HG03354 (cell line): ENCODE results near the gene ATXN7L1.
A peak's percentile ranks its signal among the peaks of the same experiment; 100 is the strongest.
"Not testable (repeated sequence)": the region's sequence is repeated elsewhere in the genome, so short reads cannot be mapped to it uniquely, and the experiment has no call there.

ENCODE experiments used
- ATAC-seq: cut with Tn5 transposase; IDR thresholded peaks from one replicate; pipeline ENCODE4 v1.9.1; 2021; ENCODE audit warnings: mild to moderate bottlenecking; ENCODE audit not compliant: unreplicated experiment, poor library complexity, severe bottlenecking

The ATXN7L1 gene

DNA sequence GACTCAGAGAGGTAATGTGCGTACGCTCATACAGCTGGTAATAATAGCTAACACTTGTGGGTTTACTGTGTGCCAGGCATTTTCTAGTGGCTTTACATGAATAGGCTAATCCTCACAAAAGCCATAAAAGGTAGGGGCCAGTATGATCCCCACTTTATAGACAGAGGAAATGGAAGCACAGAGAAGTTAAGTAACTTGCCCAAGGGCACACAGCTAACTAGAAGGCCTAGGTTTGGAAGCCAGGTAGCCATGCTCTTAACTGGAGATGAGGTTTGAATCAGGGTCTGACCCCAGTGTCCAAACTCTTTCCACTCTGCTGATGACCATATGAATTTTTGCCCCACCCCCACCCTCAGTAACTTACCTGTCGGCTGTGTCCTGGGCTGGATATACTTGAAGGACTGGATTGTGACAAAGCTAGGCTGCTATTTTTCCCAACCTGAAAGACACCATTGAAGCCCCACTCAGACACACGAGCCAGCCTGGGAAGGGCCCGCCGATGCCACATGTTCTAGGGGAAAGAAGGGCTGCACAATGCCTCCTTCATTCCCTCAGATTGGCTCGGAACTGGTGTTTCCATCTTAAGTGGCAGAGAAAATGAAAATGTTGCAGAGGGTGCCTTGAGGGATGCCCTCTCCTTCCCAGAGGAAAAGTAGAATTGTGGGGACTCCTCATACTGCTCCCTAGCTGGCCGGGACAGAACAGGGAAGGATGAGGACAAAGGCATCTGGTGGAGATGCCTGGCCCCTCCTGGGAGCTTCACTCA is 266.1 kb downstream of the ATXN7L1 start:
- no peak for ATAC-seq

GRCh38 chr7:105602325-105603305 is 273.8 kb downstream of the ATXN7L1 start:
- ATAC-seq = no peak

DNA sequence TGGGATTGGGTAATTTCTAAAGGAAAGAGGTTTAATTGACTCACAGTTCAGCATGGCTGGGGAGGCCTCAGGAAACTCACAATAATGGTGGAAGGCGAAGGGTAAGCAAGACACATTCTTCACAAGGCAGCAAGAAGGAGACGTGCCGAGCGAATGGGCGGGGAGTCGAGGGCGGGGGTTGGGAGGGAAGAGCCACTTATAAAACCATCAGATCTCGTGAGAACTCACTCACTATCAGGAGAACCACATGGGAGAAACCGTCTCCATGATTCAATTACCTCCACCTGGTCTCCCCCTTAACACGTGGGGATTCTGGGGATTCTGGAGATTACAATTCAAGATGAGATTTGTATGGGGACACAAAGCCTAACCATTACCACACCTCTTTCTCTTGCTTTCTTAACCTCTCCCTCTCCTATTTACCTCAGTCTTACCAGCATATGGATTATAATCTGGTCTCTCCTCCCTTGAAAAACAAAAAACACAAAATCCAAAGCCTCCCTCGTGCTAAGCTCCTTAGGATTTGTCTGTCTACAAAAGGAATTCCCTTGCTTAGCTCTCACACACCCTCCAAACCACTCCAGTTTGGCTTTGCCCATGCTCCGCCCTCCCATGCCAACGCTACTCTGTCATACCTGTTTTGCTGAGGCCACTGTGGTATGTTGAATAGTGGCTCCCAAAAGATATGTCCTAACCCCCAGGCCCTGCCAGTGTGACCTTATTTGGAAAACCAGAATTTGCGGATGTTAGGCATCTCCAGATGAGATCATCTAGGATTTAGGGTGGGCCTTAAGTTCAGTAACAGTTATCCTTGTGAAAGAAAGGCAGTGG is 275.5 kb downstream of the ATXN7L1 start:
- ATAC-seq = no peak

GRCh38 chr7:105599551-105599950 is 276.8 kb downstream of the ATXN7L1 start:
- no peak for ATAC-seq

GRCh38 chr7:105599080-105599479 is 277.3 kb downstream of the ATXN7L1 start:
- ATAC-seq = not testable (repeated sequence)

- ATAC-seq = no peak
Measured at GRCh38 chr7:105596866-105597265, 279.5 kb downstream of the ATXN7L1 start.

DNA sequence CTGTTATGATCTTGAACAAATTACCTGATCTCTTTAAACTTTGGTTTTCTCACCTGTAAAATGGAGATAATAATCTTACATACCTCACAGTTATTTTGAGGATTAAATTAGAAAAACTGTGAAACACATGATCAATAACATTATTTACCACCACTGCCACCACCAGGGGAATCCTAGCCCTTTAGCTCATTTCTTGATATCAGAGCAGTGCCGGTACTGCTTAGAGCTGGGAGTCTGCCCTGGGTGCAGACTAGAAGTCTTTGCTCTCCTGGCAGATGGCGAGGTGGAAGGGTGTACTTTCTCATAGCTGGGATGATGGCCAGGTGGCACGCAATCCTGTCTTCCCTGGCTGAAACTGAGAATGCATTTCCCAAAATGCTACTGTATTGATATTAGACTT is 282.4 kb downstream of the ATXN7L1 start:
- ATAC-seq = no peak

DNA sequence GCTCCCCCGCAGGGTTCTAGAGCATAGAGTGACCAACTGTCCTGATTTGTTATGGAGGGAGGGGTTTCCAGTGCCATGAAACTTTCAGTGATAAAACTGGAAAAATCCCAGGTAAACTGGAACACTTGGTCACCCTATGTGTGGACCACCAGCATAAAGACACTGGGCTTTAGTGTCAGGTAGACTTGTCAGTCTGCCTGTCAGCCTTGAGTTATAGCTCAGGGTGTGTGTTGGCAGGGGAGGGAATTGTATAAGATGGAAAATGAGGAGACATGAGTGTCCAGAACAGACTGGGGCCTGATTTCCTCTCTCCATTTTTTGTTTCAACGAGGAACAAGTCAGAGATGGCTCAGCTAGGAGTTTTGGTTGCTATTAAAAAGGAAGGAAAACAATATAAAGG is 284.9 kb downstream of the ATXN7L1 start:
- no peak for ATAC-seq

DNA sequence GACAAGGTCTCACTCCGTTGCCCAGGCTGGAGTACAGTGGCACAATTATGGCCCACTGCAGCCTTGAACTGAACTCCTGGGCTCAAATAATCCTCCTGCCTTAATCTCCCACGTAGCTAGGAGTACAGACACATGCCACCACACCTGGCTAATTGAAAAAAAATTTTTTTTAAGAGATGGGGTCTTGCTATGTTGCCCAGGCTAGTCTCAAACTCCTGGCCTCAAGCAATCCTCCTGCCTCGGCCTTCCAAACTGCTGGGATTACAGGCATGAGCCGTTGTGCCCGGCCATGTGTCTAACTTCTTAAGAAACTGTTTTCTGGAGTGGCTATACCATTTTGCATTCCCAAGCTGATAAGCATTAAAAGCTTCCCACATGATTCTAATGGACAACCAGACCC is 285.6 kb downstream of the ATXN7L1 start:
- ATAC-seq = no peak

GRCh38 chr7:105589356-105590077 is 286.9 kb downstream of the ATXN7L1 start:
- peak; percentile 89 for ATAC-seq

GRCh38 chr7:105587909-105588635 is 288.3 kb downstream of the ATXN7L1 start:
- ATAC-seq = no peak

DNA sequence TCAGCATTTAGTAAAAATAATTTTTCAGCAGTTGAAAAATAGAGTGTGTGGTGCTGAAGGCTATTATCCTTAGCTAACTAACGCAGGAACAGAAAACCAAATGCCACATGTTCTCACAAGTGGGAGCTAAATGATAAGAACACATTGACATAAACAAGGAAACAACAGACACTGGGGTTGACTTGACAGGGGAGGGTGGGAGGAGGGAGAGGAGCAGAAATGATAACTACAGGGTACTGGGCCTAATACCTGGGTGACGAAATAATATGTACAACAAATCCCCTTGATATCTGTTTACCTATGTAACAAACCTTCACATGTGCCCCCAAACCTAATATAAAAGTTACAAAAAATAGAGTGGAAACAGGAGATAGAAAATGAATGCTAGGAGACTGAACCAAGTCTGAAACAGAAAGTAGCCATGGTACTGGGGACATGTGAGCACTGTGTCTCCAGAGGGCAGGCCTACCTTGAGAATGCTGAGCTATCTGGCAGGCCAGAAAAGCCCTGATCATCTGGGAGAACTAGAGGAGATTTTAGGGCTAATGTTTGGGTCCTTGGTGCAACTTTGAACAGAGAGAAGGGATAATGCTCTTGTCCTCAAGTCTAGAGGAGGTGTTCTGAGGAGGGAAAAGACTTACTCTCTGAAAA is 290.4 kb downstream of the ATXN7L1 start:
- ATAC-seq = no peak

- ATAC-seq = no peak
Measured at GRCh38 chr7:105584165-105584564, 292.2 kb downstream of the ATXN7L1 start.

GRCh38 chr7:105583061-105583460 is 293.3 kb downstream of the ATXN7L1 start:
- ATAC-seq = no peak

DNA sequence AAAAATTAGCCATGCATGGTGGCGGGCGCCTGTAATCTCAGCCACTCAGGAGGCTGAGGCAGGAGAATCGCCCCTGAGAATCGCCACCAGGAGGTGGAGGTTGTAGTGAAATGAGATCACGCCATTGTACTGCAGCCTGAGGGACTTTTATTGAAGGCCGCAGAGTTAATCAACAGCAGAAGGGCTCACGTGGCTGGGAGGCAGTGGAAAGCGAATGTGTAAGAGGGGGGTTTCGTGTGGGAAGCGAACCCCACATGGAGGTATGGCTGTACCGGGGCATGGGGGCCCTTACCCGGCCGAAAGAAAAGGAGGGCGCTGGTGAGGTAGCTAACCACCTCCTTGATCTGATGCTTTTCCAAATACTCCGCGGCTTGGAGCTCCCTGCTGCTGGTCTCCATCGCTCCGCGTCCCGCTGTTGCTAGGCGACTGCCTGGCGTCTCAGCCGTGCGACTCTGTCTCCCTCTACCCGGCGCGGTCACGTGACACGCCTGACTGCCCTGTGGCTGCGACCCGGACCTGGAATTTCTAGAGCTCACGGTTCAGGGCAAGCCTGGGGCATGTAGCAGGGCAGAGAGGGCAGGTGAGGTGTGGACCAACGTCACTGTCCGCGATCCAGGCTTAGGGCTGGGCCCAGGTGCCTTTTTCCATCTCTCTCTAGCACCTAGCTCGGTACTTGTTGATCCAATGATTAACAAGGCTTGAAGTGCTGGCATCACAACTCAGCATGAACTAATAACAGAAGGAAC is 295.2 kb downstream of the ATXN7L1 start, which contains the start of gene EFCAB10:
TSS of gene EFCAB10 (minus strand) at position 428 of the 746 bp plus-strand sequence. CDS start at position 398, 30 bp downstream.
- peak; percentile 94 for ATAC-seq

DNA sequence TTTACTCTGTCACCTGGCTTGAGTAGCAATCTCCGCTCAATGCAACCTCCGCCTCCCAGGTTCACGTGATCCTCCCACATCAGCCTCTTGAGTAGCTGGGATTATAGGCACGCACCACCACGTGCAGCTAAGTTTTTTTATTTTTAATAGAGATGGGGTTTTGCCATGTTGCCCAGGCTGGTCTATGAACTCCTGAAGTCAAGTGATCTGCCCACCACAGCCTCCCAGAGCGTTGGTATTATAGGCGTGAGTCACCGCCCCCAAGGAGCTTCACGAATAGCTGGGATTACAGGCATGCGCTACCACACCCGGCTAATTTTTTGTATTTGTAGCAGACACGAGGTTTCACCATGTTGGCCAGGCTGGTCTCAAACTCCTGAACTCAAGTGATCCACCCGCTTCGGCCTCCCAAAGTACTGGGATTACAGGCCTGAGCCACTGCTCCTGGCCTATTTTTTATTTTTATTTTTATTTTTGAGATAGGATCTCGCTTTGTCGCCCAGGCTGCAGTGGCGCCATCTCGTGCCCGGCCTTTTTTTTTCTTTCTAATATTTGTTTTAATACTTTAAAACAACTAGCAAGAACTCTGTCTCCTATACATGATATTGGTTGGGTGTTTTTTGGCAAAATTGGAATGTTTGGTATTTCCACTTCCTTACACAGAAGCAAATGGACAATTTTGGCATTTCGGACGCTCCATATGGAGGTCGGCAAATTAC is 296.2 kb downstream of the ATXN7L1 start:
- no peak for ATAC-seq

GRCh38 chr7:105578496-105578895 is 297.9 kb downstream of the ATXN7L1 start:
- ATAC-seq = no peak
